NCI-H69 (cell line): ENCODE measurements around the gene KXD1.
"Not testable (repeated sequence)": the region's sequence is repeated elsewhere in the genome, so short reads cannot be mapped to it uniquely, and the experiment has no call there.

ENCODE experiments used
- DNase-seq: peaks from one replicate; lab custom pipeline; 2025; lab: John Stamatoyannopoulos, UW

The KXD1 gene

GRCh38 chr19:18580311-18580710 is 22.6 kb downstream of the KXD1 start:
- DNase-seq = no peak

- no peak for DNase-seq
Observed at GRCh38 chr19:18586306-18586705, 28.6 kb downstream of the KXD1 start.

DNA sequence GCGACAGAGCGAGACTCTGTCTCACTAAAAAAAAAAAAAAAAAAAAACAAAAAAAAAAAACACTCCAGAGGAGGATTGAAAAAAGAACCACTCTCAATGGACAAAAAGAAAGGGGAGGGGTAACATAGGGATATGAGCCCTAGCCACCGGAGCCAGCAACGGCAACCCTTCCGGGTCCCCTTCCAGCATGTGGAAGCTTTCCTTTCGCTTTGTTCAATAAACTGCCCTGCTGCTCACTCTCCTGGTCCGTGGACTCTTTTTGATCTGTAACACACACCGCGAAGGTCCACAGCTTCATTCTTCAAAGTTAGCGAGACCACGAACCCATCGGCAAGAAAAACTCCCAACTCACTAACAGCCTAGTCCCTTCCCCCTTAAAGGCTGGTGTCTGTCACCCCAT is 29.9 kb downstream of the KXD1 start:
- no peak for DNase-seq

DNA sequence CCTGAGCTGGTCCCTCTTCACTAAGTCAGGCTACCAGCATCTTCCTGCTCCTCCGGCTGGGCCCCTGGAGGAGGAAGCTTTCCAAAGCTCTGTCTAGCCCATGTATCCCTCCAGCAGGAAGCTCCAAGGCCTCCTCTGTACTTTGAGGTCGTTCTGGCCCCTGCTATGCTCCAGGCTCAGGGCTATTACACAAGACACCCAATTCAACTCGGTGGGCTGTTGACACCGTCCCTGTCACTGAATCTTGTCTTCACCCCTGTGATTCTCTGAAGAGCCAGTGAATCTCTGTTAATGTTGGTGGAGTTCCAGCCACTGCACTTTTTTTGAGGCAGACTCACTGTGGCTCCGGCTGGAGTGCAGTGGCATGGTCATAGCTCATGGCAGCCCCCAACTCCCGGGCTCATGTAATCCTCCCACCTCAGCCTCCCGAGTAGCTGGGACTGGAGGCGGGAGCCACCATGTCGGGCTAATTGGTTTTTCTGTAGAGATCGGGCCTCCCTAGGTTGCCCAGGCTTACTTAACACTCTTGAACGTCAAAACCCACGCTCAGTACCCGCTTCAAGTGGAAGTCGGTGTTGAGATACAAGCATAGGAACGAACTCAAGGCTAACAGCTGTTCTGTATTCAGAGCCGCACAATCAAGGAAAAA is 30.4 kb downstream of the KXD1 start:
- DNase-seq = no peak

GRCh38 chr19:18588611-18589379 is 31.1 kb downstream of the KXD1 start, which contains the start of gene REX1BD:
Gene REX1BD (plus strand): TSS chr19:18588798. CDS start chr19:18588802, 4 bp downstream.
- DNase-seq = peak; percentile 91

DNA sequence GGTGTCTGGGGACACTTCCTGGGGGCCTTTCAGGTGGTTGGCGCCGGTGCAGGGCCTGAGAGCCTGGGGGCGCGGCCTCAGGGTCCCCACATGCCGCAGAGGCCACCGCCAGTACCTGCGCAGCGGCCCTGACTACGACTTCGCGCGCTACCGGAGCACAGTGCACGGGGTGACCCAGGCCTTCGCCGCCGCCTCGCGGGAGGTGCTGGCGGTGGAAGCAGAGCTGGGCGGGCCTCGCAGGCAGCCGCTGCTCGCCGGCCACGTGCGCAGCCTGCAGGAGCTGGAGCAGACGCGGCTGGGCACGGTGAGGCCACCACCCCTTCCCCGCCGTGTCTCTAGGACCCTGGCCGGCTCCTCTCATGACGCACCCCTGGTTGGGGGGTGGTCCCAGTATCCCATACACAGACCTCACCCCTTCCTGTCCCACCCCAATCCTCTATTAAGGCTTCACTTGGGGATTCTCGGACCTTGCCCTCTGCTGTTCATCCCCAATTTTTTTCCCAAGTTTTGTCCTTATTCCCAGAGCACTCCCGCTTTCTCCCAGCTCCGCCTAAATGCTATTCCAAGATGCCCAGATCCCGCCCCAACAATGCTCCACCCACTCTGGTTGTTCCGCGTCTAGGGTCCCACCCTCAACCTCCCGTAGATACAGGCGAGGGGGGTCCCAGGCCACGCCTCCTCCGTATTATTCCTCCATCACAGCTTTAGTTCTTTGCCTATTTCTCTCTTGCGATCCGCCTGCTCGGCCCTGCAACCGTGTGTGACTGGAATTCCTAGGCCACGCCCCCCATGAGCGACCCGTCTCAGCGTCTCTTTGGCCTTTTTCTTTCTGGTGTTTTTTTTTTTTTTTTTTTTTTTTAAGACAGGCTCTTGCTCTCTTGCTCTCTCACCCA is 32.0 kb downstream of the KXD1 start:
- peak; percentile 92 for DNase-seq

DNA sequence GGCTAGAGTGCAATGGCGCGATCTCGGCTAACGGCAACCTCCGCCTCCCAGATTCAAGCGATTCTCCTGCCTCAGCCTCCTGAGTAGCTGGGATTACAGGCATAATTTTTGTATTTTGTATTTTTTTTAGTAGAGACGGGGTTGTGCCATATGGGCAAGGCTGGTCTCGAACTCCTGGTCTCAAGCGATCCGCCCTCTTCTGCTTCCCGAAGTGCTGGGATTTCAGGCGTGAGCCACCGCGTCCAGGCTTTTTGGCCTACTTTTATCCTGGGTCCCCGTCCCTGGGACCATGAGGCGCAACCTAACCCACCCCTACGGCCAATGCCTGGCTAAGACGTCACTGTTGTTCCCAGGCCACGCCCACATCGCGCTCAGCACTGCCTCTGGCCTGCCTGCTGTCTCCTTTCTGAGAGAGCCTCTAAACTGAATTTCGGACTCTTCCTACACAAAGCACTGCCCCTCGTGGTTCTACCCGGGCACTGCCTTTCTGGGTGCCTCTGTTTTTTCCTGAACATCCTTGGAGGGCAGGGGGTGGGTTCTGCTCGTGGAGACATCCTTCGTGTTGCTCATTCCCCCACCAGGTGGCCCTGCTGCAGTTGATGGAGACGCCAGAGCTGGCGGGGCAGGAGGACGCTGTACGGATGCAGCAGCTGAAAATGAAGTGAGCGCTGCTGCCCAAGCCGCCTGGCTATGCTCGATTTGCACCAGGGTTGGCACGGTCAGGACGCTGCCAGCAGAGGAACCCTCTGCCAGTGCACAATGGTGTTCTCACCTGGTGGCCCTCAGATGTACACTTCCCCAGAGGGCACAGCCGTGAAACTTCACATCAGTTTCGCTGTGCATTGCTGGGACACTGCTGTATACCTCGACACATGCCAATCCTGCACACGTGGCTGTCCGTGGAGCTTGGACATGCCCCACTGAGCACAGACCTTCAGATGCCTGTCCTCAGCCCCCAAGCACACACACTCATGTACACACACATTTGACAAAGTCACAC is 32.9 kb downstream of the KXD1 start:
- DNase-seq = peak; percentile 97

DNA sequence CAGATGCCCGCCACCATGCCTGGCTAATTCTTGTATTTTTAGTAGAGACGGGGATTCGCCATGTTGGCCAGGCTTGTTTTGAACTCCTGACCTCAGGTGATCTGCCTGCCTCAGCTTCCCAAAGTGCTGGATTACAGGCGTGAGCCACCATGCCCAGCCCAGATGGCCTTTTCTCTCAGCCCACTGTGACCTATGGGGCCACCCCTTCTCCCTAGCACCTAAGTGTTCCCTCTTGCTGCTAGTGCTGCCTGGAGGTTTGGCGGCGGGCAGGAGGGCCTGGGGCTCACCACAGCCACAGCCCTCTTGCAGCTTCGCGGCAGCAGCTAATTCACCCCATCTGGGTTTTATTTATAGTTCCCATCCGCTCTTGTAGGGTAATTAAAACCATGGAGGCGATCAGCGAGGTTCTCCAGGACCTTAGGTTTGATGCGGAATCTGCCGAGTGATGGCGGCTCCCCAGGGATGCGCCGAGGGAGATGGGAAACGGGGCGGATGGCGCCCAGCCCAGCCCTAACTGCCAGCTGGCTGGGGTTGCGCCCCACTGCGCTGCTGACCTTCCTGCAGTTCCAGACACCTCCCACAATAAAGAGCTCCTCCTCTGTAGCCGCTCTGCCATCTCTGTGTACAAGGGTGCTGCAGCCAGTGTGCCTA is 34.2 kb downstream of the KXD1 start:
- DNase-seq = no peak

DNA sequence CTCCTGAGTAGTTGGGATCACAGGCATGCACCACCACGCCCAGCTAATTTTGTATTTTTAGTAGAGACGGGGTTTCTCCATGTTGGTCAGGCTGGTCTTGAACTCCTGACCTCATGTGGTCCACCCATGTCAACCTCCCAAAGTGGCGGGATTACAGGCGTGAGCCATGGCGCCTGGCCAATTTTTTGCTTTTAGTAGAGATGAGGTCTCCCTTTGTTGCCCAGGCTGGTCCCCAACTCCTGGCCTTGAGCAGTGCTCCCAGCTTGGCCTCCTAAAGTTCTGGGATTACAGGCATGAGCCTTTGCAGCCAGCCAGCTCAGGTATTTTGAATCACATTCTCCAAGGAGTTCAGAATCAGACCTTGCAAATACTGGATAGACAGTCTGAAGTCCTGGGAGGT is 35.1 kb downstream of the KXD1 start:
- not testable (repeated sequence) for DNase-seq

GRCh38 chr19:18593367-18594095 is 35.9 kb downstream of the KXD1 start:
- no peak for DNase-seq

DNA sequence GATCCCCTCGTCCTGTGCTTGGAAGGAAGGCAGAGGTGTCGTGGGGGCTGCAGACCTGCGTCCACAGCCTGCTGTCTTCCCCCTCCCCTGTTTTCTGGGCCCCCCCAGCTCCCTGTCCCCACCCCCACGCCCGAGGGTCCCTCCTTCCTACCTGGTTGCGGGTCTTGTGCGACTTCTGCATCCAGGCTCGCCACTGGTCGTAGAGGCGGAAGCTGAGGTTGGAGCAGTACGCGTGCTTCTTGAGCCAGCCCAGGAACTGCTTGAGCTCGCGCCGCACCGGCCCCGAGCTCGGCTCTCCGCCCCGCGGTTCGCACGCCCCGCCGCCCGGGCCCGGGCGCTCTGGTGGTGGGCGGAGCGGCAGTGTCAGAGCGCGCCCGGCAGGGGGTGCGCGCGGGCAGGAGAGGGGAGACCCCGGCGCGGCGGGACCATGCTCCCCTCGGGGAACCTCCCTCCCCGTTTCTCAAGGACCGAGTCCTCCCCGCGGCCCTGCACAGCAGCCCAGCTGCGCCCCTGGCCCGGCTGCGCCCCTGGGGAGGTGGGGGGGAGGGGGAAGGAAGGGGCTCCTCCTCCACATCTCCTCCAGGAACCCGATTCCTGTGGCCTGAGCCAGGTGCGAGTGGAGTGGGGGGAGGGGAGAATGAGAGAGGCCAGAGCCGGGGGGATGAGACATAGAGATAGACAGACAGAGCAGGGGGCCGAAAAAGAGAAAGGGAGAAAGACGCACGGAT is 36.6 kb downstream of the KXD1 start:
- DNase-seq = peak; percentile 87

DNA sequence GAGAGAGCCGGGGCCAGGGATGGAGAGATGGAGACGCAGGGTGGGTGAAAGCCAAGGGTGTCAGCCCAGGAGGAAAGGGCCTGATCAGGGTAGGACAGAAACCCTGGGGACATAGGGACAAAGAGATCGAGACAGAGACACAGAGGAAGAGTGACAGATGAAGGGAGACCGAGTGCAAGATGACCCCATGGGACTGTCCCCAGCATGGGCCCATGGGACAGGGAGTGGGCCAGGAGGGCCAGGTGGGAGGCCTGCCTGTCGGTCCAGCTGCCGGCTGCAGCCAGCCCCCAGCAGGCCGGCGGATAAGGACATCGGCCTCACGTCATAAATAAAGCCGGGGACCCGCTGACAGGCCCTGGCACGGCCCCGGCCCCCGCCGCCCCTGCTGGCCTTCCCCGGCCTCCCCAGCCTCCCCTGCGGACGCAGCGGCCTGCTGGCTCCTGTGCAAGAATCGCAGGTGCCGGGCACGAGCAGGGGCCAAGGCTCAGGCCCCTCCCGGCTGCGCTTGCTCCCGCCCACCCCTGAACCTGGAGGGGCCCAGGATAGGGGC is 37.2 kb downstream of the KXD1 start:
- DNase-seq = no peak

GRCh38 chr19:18595475-18595874 is 37.8 kb downstream of the KXD1 start:
- no peak for DNase-seq

DNA sequence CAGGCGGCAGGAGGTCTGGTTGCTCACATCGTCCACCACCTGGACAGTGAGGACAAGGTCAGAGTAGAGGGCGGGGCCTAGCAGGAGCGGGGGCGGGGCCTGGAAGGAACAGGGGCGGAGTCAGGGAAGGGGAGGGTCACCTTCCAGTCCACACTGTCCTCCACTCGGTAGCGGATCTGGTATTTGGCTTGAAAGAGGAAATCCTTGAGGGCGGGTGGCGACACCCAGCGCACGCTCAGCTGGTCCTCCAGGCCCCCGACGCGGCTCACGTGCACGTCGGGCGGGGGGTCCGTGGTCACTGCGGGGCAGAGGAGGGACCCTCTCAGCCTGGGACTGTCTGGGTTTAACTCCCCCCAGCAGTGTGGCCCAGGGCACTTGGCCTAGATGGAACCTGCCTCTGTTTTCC is 39.1 kb downstream of the KXD1 start:
- peak; percentile 68 for DNase-seq

GRCh38 chr19:18597809-18598660 is 40.4 kb downstream of the KXD1 start:
- DNase-seq = no peak

DNA sequence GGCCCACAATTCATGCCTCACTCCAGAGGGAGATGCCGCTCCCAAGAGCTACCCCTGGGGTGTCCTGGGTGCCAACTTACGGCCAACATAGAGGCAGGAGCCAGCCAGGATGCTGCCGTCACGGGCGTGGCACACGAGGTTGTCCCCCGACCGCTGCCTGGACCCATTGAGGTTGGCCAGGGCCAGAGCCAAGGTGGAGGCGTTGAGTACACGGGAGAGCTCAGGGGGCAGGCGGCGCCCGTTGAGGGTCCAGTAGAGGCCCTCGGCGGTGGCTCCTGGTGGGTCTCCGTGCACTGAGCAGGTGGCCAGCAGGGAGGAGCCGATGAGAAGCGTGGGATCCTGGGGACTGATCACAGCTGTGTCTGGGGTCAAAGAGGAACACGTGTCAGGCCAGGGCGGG is 41.8 kb downstream of the KXD1 start:
- no peak for DNase-seq

GRCh38 chr19:18600692-18601397 is 43.2 kb downstream of the KXD1 start:
- not testable (repeated sequence) for DNase-seq
